ENCODE results near the gene SELENOK.

Gene SELENOK

GRCh38 chr3:53900666-53901331 is 9.1 kb upstream of the SELENOK start:
- TF ChIP-seq POLR2A (IDR thresholded peaks at IDR 0.05; ENCODE audit: low read depth, low read length), result no peak
- no peak for FAIRE-seq

GRCh38 chr3:53899750-53900149 is 8.1 kb upstream of the SELENOK start:
- no peak for FAIRE-seq
- no peak for DNase-seq (ENCODE audit: insufficient read length, low spot score)
- TF ChIP-seq POLR2A (IDR thresholded peaks at IDR 0.05; ENCODE audit: low read depth, low read length), result no peak

More at GRCh38 chr3:53900666-53901331, 9.1 kb upstream of the SELENOK start:
- no peak for DNase-seq (ENCODE audit: insufficient read length, low spot score)

- no peak for DNase-seq (ENCODE audit: insufficient read length, low spot score)
- no peak for TF ChIP-seq POLR2A (IDR thresholded peaks at IDR 0.05; ENCODE audit: low read depth, low read length)
- no peak for FAIRE-seq
Observed at GRCh38 chr3:53892286-53892637, 603 bp upstream of the SELENOK start.

GRCh38 chr3:53890726-53891475 is 758 bp downstream of the SELENOK start:
- DNase-seq (ENCODE audit: insufficient read length, low spot score) (no peak), FAIRE-seq (peak; percentile 45)
- TF ChIP-seq POLR2A (IDR thresholded peaks at IDR 0.05; ENCODE audit: low read depth, low read length), result no peak

- TF ChIP-seq POLR2A (IDR thresholded peaks at IDR 0.05; ENCODE audit: low read depth, low read length), result no peak
- no peak for FAIRE-seq
- DNase-seq (ENCODE audit: insufficient read length, low spot score), result no peak
Observed at GRCh38 chr3:53888232-53888631, 3.4 kb downstream of the SELENOK start.

- no peak for DNase-seq (ENCODE audit: insufficient read length, low spot score)
- no peak for TF ChIP-seq POLR2A (IDR thresholded peaks at IDR 0.05; ENCODE audit: low read depth, low read length)
- no peak for FAIRE-seq
Observed at GRCh38 chr3:53887446-53887845, 4.2 kb downstream of the SELENOK start.

- TF ChIP-seq POLR2A (IDR thresholded peaks at IDR 0.05; ENCODE audit: low read depth, low read length), result no peak
- no peak for FAIRE-seq
- no peak for DNase-seq (ENCODE audit: insufficient read length, low spot score)
Observed at GRCh38 chr3:53885239-53885638, 6.4 kb downstream of the SELENOK start.

GRCh38 chr3:53884623-53885022 is 7.0 kb downstream of the SELENOK start:
- no peak for TF ChIP-seq POLR2A (IDR thresholded peaks at IDR 0.05; ENCODE audit: low read depth, low read length)
- DNase-seq (ENCODE audit: insufficient read length, low spot score), result no peak
- FAIRE-seq, result no peak

- DNase-seq (ENCODE audit: insufficient read length, low spot score) (no peak), FAIRE-seq (no peak)
- no peak for TF ChIP-seq POLR2A (IDR thresholded peaks at IDR 0.05; ENCODE audit: low read depth, low read length)
Observed at GRCh38 chr3:53883008-53883407, 8.7 kb downstream of the SELENOK start.

- peak; percentile 94 for TF ChIP-seq POLR2A (IDR thresholded peaks at IDR 0.05; ENCODE audit: low read depth, low read length)
- DNase-seq (ENCODE audit: insufficient read length, low spot score), result peak; percentile 85
- no peak for FAIRE-seq
Observed at GRCh38 chr3:53881691-53882593, 9.7 kb downstream of the SELENOK start, which contains the start of gene ACTR8. Gene ACTR8, minus strand, starts transcription at chr3:53882152. Its CDS starts 51 bp downstream, at chr3:53882101.

GRCh38 chr3:53880396-53881345 is 11.0 kb downstream of the SELENOK start:
- TF ChIP-seq POLR2A (IDR thresholded peaks at IDR 0.05; ENCODE audit: low read depth, low read length), result no peak
- no peak for DNase-seq (ENCODE audit: insufficient read length, low spot score)
- FAIRE-seq, result no peak

- DNase-seq (ENCODE audit: insufficient read length, low spot score), result no peak
- TF ChIP-seq POLR2A (IDR thresholded peaks at IDR 0.05; ENCODE audit: low read depth, low read length), result no peak
- FAIRE-seq, result no peak
Observed at GRCh38 chr3:53865732-53866499, 25.7 kb downstream of the SELENOK start.
